ACC112 (cell line): ENCODE results near the gene INO80C.

ENCODE experiments used
- H2AFZ ChIP-seq: fragments of 200-600 bp; sonication (generic); one replicate; pipeline ENCODE4 v1.6.0; 2017; ENCODE audit warnings: antibody characterized with exemption, low read length; ENCODE audit not compliant: unreplicated experiment
- H3K27ac ChIP-seq: fragments of 200-600 bp; sonication (generic); 2 replicates; pipeline ENCODE4 v1.5.1; 2014; ENCODE audit warnings: low read depth, mild to moderate bottlenecking, antibody characterized with exemption, low read length, moderate library complexity
- H3K27me3 ChIP-seq: fragments of 200-600 bp; sonication (generic); 2 replicates; pipeline ENCODE4 v1.6.1; 2014; ENCODE audit warnings: mild to moderate bottlenecking, antibody characterized with exemption, low read length, moderate library complexity, mixed read lengths; ENCODE audit not compliant: insufficient read depth
- H3K36me3 ChIP-seq: fragments of 200-600 bp; sonication (generic); 2 replicates; pipeline ENCODE4 v1.6.1; 2016; ENCODE audit warnings: mild to moderate bottlenecking, antibody characterized with exemption, low read length, moderate library complexity, mixed read lengths; ENCODE audit not compliant: insufficient read depth
- H3K4me1 ChIP-seq: fragments of 200-600 bp; sonication (generic); one replicate; pipeline ENCODE4 v1.6.1; 2016; ENCODE audit warnings: low read length, mixed read lengths; ENCODE audit not compliant: insufficient read depth, unreplicated experiment, control insufficient read depth
- H3K4me3 ChIP-seq: fragments of 200-600 bp; sonication (generic); 2 replicates; pipeline ENCODE4 v1.5.1; 2014; ENCODE audit warnings: mild to moderate bottlenecking, low read depth, low read length
- H3K79me2 ChIP-seq: fragments of 200-600 bp; sonication (generic); one replicate; pipeline ENCODE4 v1.6.0; 2016; ENCODE audit warnings: low read length; ENCODE audit not compliant: control insufficient read depth, unreplicated experiment, insufficient read depth

Gene INO80C

DNA sequence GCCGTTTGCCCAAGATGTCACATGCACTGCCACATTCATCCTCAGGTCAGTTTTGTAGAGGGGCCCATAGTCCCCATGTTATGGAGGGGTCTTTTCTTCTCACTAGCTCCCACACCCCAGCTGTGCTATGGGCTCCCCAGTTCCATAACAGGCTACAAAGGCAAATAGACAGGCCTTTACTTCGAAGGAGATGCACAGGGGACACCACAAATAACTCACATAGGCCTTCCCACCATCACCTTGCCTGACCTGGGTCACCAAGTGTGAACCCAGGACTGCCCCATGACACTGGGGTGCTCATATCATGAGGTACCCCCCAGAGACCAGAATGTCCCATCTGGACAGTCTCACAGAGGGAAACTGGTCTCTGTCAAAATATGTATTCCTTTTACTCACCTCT lies 15.0 kb upstream of the INO80C start:
- no peaks in the 10 kb centered on the region for H3K27me3 ChIP-seq
- H3K36me3 ChIP-seq, result no peaks in the 10 kb centered on the region
- H3K27ac ChIP-seq, result peak overlapping the region; percentile 38
- H3K4me1 ChIP-seq, result peaks cover 12% of the 10 kb centered on the region
- H3K4me3 ChIP-seq, result no peak overlapping the region
- H2AFZ ChIP-seq, result no peak overlapping the region
- H3K79me2 ChIP-seq, result no peaks in the 10 kb centered on the region

DNA sequence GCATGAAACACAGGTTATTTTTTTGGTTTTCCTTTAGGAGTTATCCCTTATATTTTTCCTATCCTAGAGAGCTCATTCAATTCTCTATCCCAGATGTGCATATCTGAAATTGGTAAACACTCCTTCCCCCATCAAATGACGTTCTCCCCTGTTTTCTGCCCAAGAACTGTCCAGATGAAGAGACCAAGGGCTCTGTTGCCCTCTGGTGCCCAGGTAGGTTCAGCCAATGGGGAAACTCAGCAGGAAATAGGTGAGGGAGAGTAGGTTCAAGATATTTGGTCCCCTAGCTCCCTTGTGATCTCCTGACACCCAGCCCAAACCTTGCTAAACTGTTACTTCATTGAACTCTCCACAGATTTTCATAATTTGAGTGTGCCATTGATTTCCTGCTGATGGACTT lies 14.1 kb upstream of the INO80C start:
- Histone ChIP-seq H2AFZ (no peak overlapping the region), H3K27me3 (no peaks in the 10 kb centered on the region), H3K36me3 (no peaks in the 10 kb centered on the region), H3K79me2 (no peaks in the 10 kb centered on the region), H3K4me3 (no peak overlapping the region), H3K4me1 (peaks cover 12% of the 10 kb centered on the region), H3K27ac (no peak overlapping the region)

DNA sequence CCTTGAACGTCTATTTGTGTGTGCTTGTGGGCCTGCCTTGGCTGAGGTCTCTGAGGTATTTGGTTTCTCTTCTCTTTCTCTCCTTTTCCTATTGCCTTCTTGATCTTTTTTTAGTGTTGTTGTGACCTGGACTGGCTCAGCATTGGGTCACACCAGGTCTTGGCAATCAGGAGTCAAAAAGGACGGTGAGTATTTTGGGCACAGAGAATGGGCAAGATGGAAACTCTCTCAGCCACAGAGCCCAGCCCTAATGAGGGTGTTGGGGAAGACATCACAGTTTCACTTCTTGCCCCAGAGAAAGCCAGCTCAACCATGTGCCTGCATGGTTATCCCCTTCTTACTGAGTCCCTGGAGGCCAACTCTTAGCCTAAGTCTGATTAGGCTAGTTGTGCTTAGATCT lies 13.7 kb upstream of the INO80C start:
- Histone ChIP-seq H2AFZ (no peak overlapping the region), H3K27ac (no peak overlapping the region), H3K79me2 (no peaks in the 10 kb centered on the region), H3K36me3 (no peaks in the 10 kb centered on the region), H3K4me3 (no peak overlapping the region), H3K4me1 (peaks cover 12% of the 10 kb centered on the region), H3K27me3 (no peaks in the 10 kb centered on the region)

DNA sequence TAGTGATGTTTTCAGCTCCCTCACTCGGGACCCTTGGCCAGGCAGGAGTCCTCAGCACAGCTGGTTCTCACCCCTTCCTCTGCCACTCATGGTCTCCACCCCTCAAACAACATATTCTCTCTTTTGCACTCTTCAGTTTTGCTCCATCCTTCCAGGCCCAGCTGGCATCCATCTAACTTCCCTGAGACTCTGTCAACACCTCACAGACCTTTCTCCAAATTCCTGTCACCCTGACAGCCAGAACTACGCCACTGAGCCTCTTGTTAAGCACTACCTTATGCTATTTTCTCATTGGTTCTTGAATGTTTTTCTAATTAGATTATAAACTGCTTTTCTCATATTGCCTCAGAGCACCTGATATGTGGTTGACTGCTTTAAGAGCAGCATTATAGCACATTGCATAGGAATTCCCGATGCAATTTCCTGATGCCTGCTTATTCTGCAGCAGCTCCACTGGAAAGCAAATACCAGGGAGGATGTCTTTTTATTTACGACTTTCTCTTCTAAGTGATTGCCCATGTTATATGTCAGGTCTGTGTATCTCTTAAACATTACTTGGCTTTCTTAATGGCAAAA lies 12.4 kb upstream of the INO80C start:
- Histone ChIP-seq H3K36me3 (no peaks in the 10 kb centered on the region), H3K27ac (no peak overlapping the region), H3K4me1 (peaks cover 13% of the 10 kb centered on the region), H2AFZ (no peak overlapping the region), H3K79me2 (no peaks in the 10 kb centered on the region), H3K27me3 (no peaks in the 10 kb centered on the region), H3K4me3 (no peak overlapping the region)

DNA sequence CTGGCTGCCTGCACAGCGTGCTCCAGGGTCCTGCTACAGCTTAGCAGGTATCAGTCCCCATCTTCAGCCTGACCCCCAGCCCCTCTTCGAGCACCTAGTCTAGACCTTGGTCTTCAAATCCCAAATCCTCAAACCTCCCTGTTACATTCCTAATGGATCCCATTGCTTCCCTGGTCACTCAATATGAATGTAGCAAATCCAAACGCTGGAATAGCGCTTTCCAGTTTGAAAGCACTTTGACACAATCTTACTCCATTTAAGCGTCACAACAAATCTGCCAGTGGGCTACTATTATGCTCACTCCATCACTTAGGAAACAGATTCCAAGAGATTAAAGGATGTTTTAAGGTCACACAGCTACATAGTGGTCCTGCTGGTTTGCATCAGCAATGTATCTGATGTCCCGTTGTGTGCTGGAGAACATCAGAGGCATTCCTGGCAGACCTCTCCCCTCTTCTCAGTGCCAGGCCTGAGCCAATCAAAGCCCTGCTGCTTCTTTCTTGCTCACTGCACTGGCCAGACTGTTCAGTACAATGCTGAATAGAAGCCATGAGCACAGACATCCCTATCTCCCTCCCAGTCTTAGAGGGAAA lies 11.1 kb upstream of the INO80C start:
- no peaks in the 10 kb centered on the region for H3K79me2 ChIP-seq
- H3K36me3 ChIP-seq, result no peaks in the 10 kb centered on the region
- no peak overlapping the region for H3K27ac ChIP-seq
- H3K4me1 ChIP-seq, result peaks cover 13% of the 10 kb centered on the region
- H3K27me3 ChIP-seq, result no peaks in the 10 kb centered on the region
- no peak overlapping the region for H2AFZ ChIP-seq
- no peak overlapping the region for H3K4me3 ChIP-seq

DNA sequence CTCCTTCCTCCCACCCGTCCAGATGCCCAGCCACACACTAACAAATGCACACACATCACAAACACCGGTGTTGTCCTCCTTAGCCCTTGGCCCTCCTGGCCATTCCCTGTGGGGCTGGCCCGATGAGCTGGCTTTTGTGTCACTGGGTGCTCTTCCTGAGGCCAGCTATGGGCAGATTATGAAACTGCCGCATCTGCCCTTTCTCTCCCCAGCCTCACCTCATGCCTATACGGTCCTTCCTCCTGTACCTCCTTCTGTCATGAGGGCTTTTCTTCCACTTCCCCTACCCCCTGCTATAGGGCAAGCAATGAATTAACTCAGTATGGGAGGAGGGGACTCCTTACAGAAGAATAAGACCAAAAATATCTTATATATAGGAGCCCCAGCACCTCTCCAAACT lies 10.3 kb upstream of the INO80C start:
- Histone ChIP-seq H3K4me3 (no peak overlapping the region), H3K27me3 (no peaks in the 10 kb centered on the region), H3K79me2 (no peaks in the 10 kb centered on the region), H3K36me3 (no peaks in the 10 kb centered on the region), H3K4me1 (peaks cover 10% of the 10 kb centered on the region), H3K27ac (no peak overlapping the region), H2AFZ (no peak overlapping the region)

DNA sequence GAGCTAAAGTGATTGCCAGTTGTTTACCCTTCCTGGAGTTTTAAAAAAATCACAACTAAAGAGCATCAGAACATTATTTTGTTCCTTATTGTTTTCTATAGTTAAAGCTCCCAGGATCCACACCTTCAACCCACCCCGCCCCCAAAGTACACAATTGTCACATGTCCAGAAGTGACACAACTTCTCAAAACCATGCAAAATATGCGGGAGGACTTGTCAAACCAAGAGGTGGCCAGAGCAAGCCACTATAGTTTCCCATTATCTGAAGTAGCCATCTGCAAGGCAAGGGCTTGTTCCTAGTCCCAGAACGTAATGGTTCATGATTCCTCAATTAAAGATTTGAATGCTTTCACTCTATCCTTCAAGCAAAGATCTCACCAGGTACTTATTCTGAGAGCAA lies 9.9 kb upstream of the INO80C start:
- H3K36me3 ChIP-seq, result no peaks in the 10 kb centered on the region
- no peak overlapping the region for H3K27ac ChIP-seq
- peaks cover 7% of the 10 kb centered on the region for H3K4me1 ChIP-seq
- no peaks in the 10 kb centered on the region for H3K27me3 ChIP-seq
- H3K4me3 ChIP-seq, result no peak overlapping the region
- H3K79me2 ChIP-seq, result no peaks in the 10 kb centered on the region
- no peak overlapping the region for H2AFZ ChIP-seq

DNA sequence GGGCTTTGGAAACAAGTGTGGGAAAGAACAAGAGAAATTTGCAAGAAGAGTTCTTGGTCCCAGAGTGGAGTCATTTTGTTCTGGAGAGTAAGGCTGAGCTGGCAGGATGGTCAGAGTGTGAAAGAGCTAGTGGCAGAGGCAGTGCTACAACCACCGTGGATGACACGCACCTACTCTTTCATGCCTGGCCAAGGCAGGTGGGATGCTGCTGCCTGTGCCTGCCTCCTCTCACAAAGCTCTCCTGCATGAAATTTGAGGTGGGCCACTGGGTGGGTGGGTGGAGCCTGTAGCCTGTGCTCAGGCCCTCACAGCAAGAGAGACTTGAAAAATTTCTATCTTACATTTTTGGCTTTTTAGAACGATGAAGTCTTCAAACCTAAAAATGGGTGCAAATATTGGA lies 9.4 kb upstream of the INO80C start:
- Histone ChIP-seq H2AFZ (no peak overlapping the region), H3K4me3 (no peak overlapping the region), H3K36me3 (no peaks in the 10 kb centered on the region), H3K4me1 (peaks cover 7% of the 10 kb centered on the region), H3K27me3 (no peaks in the 10 kb centered on the region), H3K79me2 (no peaks in the 10 kb centered on the region), H3K27ac (no peak overlapping the region)

DNA sequence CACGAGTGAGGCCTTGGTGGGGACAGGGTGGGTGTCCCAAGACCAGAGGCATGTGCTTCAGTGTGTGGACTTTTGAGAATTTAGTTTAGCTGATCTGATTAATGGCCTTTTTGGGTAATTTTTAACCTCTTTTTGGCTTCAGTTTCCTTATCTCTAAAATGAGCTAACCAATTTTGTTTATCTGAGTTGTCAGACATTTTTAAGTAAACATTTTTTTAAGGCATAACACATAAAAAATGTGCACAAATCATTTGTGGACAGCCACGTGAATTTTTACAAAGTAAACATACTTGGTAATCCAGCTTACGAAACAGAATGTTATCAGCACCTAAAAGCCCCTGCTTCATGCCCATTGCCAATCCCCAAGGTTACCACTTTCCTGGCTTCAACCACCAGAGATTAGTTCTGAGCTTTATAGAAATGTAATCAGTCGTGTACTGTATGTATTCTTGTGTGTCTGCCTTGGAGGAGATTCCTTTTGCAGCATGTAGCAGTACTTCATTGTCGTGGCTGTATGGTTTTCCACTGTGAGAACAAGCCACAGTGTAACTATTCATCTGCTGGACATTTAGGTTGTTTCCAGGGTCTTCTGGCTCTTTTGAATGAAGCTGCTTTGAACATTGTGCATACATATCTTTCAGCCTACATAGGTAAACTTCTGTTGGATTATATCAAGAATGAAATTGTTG lies 8.4 kb upstream of the INO80C start:
- no peaks in the 10 kb centered on the region for H3K36me3 ChIP-seq
- H3K4me1 ChIP-seq, result peaks cover 7% of the 10 kb centered on the region
- H3K79me2 ChIP-seq, result no peaks in the 10 kb centered on the region
- H2AFZ ChIP-seq, result no peak overlapping the region
- no peak overlapping the region for H3K4me3 ChIP-seq
- no peaks in the 10 kb centered on the region for H3K27me3 ChIP-seq
- H3K27ac ChIP-seq, result no peak overlapping the region

DNA sequence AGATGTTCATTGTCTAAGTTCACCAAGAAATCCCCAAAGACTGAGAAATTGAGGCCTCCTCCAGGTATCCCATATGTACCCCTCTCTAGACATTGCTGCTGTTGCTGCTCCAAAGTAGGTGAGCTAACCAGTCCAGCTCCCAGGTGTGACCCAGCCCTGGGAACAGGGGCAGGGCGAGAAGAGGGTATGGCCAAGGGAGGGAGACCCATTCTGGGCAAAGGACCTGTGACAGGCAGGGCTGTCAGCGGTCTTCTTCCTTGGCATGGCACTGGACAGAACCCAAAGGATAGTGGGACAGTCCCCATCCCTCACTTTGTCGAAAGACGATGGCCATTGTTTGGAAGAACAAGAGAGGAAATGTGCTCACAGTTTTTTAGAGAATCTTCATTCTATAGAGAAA lies 7.2 kb upstream of the INO80C start:
- Histone ChIP-seq H3K36me3 (no peaks in the 10 kb centered on the region), H3K79me2 (no peaks in the 10 kb centered on the region), H3K27me3 (no peaks in the 10 kb centered on the region), H2AFZ (no peak overlapping the region), H3K4me3 (no peak overlapping the region), H3K4me1 (peaks cover 7% of the 10 kb centered on the region), H3K27ac (no peak overlapping the region)

DNA sequence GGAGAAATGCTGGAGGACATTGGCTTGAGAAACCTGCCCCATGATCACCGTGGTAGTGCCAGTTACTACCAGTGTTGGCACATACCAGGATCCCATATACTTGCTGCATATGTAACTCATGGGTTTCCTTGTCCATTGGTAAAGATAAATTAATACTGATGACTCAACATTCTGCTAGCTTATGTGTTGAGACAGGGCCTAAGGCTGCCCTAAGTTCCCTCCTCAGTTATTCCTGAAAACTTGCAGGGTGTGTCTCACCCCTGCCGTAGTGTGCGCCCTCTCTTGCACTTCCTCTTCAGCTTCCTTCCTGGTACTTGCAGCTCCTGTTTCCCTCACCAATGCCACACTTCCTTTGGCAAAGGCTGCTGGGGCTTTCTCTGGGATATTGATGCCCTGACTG lies 4.3 kb upstream of the INO80C start:
- Histone ChIP-seq H3K79me2 (no peaks in the 10 kb centered on the region), H2AFZ (no peak overlapping the region), H3K27ac (no peak overlapping the region), H3K4me1 (peaks cover 7% of the 10 kb centered on the region), H3K27me3 (no peaks in the 10 kb centered on the region), H3K4me3 (no peak overlapping the region), H3K36me3 (no peaks in the 10 kb centered on the region)
